ENCODE measurements around the gene PIK3R1. TPM values are rescaled to one million over a fixed set of nuclear protein-coding genes. Genes with fewer than 3 reads are reported as not detected.

Gene PIK3R1
- total and polyA plus RNA-seq, 2 of the 4 experiments (the other 2 are of a cell fraction) = 2.4 to 9.3 TPM

DNA sequence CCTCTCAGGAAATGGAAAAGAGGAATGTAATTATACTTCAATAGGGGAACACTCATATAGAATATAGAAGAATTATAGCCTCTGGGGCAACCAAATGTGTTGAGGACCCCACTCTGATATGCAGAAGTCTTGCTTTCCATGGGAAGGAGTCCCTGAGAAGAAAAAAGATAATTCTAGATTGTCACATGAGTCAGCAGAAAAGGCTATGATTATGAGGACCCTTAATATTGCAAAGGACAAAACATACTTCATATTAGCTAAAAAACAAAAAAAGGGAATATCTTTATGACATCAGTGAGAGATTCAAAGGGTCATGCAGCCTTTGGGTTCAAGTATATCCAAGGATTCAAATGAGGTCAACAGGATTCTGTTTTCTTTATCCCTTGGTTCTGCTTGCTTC lies 119.5 kb downstream of the PIK3R1 start:
- intact Hi-C loops (cut with micrococcal nuclease) = loop anchor here (5.0 kb wide), 1 partner anchor 42 kb away; no protein-coding TSS in a partner anchor
- dilution Hi-C loops (cut with HindIII; ENCODE audit: low sequenced_read_pairs, unreplicated experiment) = no loop called here

More for the DNA sequence above, 119.5 kb downstream of the PIK3R1 start:
- Histone ChIP-seq H3K27me3 (ENCODE audit: control insufficient read depth, insufficient read depth, low read length) (no peaks in the 10 kb centered on the region; the same call in 1 of the 2 replicates), H2AK9ac (replicated peaks; ENCODE audit: low read depth, low read length, poor library complexity) (no peak overlapping the region), H3K79me1 (ENCODE audit: low read depth in 1 of 2, low read length in 2 of 2) (no peaks in the 10 kb centered on the region), H2BK15ac (ENCODE audit: low read depth, low read length) (no peak overlapping the region), H3K4me1 (ENCODE audit: control insufficient read depth, insufficient read depth, low read length) (peaks cover 5% of the 10 kb centered on the region), H4K91ac (ENCODE audit: insufficient read depth, low read depth, low read length) (no peak overlapping the region), H3K4me3 (ENCODE audit: insufficient read depth, low read depth, low read length) (no peak overlapping the region), H3K4me2 (ENCODE audit: low read depth, low read length) (no peak overlapping the region), H2AK5ac (ENCODE audit: low read depth, low read length) (no peak overlapping the region), H3K4ac (ENCODE audit: low read depth, low read length) (no peak overlapping the region), H2BK20ac (ENCODE audit: low read depth, low read length) (no peak overlapping the region), H3K9ac (ENCODE audit: low read depth, low read length) (no peak overlapping the region), H2BK120ac (ENCODE audit: low read depth, low read length) (no peak overlapping the region), H4K8ac (ENCODE audit: low read depth in 2 of 2, low read length in 2 of 2) (no peak overlapping the region), H2AFZ (replicated peaks; ENCODE audit: low read length, poor library complexity) (no peak overlapping the region), H3K14ac (replicated peaks; ENCODE audit: low read depth, low read length) (no peak overlapping the region), H3K9me3 (ENCODE audit: control insufficient read depth, insufficient read depth, low read length) (no peaks in the 10 kb centered on the region), H3K27ac (ENCODE audit: insufficient read depth, low read length) (no peak overlapping the region), H3K18ac (ENCODE audit: low read depth, low read length) (no peak overlapping the region), H3K9me1 (ENCODE audit: insufficient read depth, low read length) (peaks cover 8% of the 10 kb centered on the region), H2BK5ac (ENCODE audit: low read depth, low read length, poor library complexity, severe bottlenecking) (no peak overlapping the region), H3K56ac (ENCODE audit: extremely low read depth, insufficient read depth, low read length) (no peak overlapping the region), H4K5ac (ENCODE audit: low read depth, low read length) (no peak overlapping the region), H3K36me3 (ENCODE audit: control insufficient read depth, insufficient read depth, low read length) (no peaks in the 10 kb centered on the region), H3K23ac (ENCODE audit: low read depth, low read length) (no peak overlapping the region), H4K20me1 (ENCODE audit: insufficient read depth, low read length) (no peaks in the 10 kb centered on the region)
- TF ChIP-seq RCOR1 (IDR thresholded peaks at IDR 0.05; ENCODE audit: insufficient replicate concordance, low read length) (no peak), POLR2A (IDR thresholded peaks at IDR 0.05; ENCODE audit: low read depth, low read length) (no peak), ELK1 (IDR thresholded peaks at IDR 0.05; ENCODE audit: borderline replicate concordance, low read depth, low read length) (no peak), USF2 (IDR thresholded peaks at IDR 0.05; ENCODE audit: low read depth, low read length) (no peak), RAD21 (IDR thresholded peaks at IDR 0.05; ENCODE audit: low read length) (no peak), RFX5 (IDR thresholded peaks at IDR 0.05; ENCODE audit: low read depth, low read length) (no peak), CEBPB (IDR thresholded peaks at IDR 0.05; ENCODE audit: low read depth, low read length) (no peak), CTCF (conservative IDR thresholded peaks at IDR 0.05; ENCODE audit: low read depth, low read length) (no peak), NFE2L2 (IDR thresholded peaks at IDR 0.05; ENCODE audit: low read depth, low read length) (0 out of 2 replicates have a peak, but pooled peaks have one; percentile 38), MXI1 (IDR thresholded peaks at IDR 0.05; ENCODE audit: borderline replicate concordance, low read depth, low read length) (no peak), MAZ (IDR thresholded peaks at IDR 0.05; ENCODE audit: borderline replicate concordance, low read depth, low read length) (no peak), BHLHE40 (IDR thresholded peaks at IDR 0.05; ENCODE audit: low read depth, low read length) (no peak), SMC3 (IDR thresholded peaks at IDR 0.05; ENCODE audit: low read depth, low read length) (no peak), MAFK (IDR thresholded peaks at IDR 0.05; ENCODE audit: low read depth, low read length) (peak; percentile 38; the same call in 1 of the 2 replicates)
- DNase-seq (no peak), ATAC-seq (ENCODE audit: low read depth) (no peak)
- BruUV-seq (replicated peaks) = no TSS peak
- ChIA-PET CTCF (no interaction called here), POLR2A (ENCODE audit: unreplicated experiment) (no interaction called here)
- in situ Hi-C loops (cut with MboI; ENCODE audit: low sequenced_read_pairs) = no loop called here
